Islet precursor cell (in vitro differentiated cells): ENCODE results near the gene IHH.

Experiments used
- DNase-seq: peaks from one replicate; pipeline ENCODE4 v3.0.0-alpha.2; 2018

IHH gene

DNA sequence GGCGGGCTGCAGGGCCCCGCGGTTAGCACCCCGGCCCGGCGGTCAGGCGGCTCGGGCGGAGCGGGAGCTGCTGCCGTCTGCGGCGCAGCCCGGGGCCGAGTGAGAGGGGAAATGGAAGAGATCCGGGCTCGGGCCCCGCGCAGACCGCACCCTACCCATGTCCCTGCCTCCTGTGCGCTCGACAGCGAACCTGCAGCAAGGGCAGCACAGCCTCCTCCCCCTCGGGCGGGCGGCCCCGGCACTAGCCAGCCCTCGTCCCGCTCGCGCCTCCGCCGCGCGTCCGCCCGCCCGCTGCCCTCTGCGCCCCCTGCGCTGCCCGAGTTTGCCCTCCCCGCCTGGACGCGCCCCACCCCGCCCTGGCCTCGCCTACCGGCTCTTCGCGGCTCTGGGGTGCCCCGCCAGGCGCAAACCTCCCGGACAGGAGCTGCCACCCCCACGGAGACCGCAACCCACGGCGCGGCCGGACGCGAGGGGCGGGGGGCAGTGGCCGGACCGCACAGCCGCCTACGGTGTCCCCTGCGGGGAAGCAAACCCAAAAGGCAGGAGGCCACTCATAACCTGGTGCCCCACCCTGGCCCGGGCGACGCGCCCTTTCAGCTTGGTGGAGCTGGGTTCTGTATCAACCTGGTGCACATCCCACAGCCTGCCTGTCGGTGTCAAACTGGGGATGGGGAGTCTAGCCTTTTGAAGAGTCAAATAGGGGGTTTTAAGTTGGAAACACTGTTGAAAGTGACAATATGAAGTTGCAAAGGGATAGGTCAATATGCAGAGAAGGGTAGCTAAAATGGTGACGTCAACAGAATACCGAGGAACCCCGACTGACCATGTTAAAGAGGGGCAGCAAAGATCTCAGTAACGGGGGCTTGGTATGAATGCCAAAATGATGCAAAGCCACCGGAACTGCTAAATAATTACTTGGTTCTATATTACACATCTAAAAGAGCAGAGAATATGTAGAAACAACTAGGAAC lies at the start of gene IHH:
Gene IHH, minus strand, starts transcription at position 101 of the 971 bp plus-strand sequence. CDS start 454 bp downstream, outside the sequence.
- DNase-seq = peak; percentile 62

DNA sequence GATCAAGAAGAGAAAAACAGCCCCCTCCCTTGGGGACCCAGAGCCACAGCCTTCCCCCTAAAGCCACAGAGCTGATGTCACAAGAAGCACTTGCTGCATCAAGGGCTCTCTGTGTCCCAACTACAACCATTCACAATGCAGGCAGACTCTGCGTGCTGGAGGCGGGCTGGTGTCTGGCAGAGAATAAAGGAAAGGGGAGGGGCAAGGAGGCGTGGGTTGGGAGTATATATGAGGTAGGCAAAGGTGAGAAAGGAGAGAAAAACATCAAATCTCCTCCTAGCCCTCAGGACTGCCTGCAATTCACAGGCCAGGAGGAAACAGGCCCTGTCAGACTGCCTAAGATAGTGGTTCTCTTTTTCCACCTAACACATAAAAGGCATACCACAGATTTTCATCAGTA lies 48.8 kb upstream of the IHH start:
- DNase-seq = peak; percentile 83

GRCh38 chr2:219107758-219108157 lies 47.0 kb upstream of the IHH start:
- no peak for DNase-seq

GRCh38 chr2:219106251-219106650 lies 45.5 kb upstream of the IHH start:
- DNase-seq = no peak

DNA sequence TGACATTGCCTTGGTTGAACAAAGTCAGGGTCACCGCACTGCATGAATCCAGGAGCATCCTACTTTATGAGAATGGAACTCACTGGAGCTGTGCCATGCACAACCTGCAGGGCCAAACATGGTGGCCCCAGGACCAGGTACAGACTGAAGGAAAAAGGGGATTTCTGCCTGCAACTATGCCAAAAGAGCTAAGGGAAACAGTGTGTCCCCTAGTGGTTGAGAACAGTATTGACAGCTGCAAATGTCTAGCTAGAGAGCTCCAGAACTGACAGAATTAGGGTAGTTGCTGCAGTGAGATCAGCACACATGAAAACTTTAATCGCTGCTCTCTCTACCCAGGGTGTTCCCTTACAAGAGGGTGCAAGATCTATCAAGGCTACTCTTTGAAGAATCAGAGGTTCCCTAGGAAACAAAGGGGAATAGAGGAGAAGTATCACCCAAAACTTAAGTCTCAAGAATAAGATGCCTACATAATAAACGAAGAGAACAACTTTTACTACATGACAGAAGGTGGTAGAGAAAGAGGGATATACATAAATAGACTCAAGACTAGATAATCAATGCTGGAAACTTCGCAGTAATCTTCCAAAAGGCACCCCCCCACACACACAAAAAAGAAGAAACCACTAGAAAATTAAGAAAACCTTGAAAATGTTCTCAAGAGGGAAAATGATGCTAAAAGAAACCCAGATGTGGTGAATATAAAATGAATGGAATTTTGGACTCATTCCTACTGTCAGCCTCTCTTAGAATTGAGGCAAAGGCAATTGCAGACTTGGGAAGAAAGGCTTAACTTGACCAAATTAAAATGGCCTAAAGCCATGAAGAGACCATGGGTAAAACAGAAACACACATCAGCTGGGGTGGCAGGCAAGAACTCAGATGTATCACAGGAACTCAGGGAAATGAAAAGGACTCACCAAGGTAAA lies 43.6 kb upstream of the IHH start:
- DNase-seq = peak; percentile 59

DNA sequence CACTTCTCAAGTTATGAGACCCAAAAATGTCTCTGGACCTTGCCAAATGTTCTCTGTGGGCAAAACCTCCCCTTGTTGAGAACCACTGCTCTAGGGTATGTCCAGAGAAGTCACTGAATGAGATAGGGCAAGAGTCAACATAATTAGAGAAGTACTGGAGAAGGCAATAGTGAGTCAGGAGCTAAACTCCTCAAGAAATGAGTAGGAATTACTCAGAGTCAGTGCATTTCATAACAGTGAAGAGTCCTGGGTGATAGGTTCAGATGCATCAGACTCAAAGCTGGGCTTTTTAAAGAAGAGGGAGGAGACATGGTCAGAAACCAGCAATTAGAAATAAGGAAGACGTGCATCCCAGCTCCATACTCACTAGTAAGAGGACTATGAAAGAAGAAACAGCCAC lies 38.6 kb upstream of the IHH start:
- no peak for DNase-seq

GRCh38 chr2:219095406-219095935 lies 34.8 kb upstream of the IHH start:
- no peak for DNase-seq

GRCh38 chr2:219094171-219094570 lies 33.5 kb upstream of the IHH start:
- DNase-seq = no peak

DNA sequence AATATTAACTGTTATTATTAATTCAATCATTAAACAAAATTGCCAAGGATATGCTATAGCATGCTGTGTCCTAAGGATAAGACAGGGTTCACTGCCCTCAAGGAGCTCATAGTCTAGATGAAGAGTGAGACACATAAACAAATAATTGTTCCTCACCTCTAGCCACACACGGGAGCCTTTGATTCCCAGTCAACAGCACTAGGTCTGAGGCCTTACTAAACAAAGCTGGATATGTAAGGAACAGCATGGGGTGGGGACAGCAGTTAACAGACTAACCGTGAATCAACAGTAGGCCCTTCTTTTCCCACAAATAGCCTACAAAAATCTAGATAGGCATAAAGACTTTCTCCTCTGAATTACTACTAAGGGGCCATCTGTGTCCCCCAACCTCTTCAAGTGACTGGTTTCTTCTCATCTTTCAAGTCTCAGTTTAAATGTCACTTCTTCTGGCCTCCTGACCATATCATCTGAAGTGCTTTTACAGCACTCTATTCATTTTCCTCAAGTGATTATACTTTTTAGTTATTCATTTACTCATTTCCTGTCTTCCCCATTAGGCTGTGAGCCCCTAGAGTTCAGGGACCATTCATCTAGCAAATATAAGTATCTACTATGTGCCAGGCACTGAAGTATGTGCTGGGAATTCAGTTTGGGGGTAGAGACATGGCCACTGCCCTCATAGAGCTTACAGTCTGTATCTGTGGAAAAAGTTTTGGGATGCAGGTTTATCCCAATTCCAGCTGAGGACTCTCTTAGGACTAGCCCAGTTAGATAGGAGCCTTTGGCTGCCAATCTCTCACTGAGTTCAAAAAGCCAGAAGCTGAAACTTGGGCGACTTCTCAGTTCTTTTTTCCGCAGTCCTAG lies 29.9 kb upstream of the IHH start:
- DNase-seq = no peak

GRCh38 chr2:219089330-219089729 lies 28.6 kb upstream of the IHH start:
- DNase-seq = no peak

DNA sequence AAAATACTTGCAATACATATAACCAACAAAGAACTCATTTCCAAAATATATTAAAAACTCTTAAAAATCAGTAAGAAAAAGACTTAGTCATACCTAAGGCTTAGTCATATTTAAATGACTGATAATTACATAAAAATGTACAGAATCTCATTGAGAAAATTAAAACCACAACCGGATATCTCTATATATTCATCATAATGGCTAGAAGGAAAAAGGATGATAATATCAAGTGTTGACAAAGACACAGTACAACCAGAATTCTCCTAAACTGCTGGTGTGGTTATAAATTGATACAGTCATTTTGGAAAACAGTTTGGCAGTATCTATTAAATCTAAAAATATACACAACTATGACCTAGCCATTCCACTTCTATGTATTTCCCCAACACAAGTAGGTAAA lies 27.1 kb upstream of the IHH start:
- no peak for DNase-seq

- DNase-seq = no peak
These were observed 26.6 kb upstream of the IHH start for GRCh38 chr2:219087361-219087760.

GRCh38 chr2:219086196-219086595 lies 25.5 kb upstream of the IHH start:
- DNase-seq = no peak

- no peak for DNase-seq
These were observed 24.1 kb upstream of the IHH start for GRCh38 chr2:219084791-219085190.

- DNase-seq = no peak
These were observed 21.7 kb upstream of the IHH start for GRCh38 chr2:219082332-219082958.

DNA sequence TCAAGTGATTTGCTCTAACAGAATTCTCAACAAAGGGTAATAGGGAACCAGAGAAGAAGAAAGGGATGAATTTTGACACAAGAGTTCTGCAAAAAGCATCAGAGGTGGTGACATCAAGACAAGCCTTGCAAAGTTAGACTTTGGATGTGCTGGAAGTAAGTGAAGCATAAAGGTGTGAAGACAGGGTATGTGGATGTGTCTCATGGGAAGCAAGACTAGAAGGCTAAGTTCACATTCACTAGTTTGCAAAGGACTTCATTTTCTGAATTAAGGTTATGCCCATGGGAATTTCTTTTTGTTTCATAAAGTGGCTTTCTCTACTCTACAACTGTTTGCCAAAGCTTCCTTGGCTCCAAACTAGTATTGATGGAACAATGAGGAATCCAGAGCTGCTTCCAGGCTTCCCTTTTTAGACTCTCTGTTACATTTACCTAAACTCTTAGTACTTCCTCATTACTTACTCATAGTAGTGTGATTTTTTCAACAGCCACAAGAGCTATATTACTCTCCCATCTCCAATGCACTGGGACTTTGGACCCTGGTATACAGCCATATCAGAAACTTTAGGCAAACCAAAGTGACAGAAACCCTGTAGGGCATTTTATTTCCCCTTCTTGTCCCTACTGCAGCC lies 21.1 kb upstream of the IHH start:
- no peak for DNase-seq

DNA sequence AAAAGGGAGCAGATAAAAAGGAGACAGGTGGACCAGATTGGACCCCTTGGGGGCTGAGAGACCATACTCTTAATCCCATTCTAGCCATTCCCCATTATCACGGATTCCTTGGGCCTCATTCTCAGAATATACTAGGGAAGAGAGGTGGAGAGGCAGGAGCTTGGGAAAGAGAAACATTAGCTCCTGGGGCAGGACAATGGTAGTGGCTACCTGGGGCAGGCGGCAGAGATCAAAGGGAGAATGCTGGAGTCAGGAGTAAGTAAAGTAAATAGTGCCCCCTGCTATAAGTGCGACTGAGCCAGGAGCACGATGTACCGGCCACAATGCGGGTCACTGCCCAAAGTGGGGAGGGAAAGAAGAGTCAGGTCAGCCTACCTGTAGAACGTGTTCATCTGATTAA lies 20.4 kb upstream of the IHH start:
- no peak for DNase-seq

GRCh38 chr2:219079417-219079816 lies 18.7 kb upstream of the IHH start:
- DNase-seq = no peak

GRCh38 chr2:219078951-219079350 lies 18.2 kb upstream of the IHH start:
- no peak for DNase-seq

DNA sequence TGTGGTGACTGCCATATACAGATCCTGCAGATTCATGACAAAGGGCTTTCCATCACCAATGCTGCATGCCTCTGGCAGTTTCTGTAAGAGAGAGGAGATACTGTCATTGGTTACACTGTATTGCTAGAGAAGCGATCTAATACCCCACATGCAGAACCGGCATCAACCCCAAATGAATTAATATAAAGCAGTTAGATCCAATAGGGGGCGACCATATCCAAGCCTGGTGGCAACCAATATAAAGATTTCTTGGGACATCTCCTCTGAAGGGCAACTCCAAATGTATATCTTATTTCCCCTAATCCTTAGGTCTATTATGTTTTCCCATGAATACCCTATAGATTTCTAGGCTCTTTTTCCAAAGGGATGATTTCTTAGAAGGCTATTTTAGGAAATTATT lies 17.4 kb upstream of the IHH start:
- DNase-seq = no peak

DNA sequence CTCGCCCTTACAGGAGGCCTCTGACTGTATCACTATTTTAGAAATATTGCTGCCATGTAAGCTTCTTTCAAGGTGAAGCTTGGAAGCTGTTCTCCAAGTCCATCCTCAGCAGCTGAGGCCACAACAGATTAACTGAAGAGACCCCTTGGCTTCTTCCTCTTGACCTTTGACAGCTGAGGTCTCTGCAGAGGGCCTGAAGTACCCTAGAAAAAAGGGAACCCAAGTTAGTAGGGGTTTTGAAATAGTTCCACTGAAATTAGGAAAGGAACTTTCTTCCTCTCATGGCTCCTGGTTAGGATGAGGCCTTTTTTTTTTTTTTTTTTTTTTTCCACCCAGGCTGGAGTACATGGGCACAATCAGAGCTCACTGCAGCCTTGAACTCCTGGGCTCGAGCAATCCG lies 15.5 kb upstream of the IHH start:
- DNase-seq = no peak
